ENCODE results near the gene CDK15.

The CDK15 gene

DNA sequence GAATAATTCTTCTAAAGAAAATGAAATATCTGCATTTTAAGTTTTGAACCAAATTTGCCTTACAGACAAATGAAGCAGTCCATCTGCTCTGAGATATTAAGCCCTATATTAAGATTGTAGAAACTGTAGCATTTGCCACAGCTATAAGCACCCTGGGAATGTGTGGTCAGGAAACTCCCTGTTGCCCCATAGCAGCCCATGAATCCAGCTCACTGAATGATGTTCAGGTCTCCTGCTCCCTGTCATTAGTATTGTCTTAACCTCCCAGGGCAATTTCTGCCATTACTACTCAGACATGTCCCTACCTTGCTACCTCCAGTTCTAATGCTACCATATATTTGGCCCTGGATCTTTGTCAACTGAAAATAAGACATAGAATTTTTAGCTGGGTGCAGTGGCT lies 41.1 kb downstream of the CDK15 start:
- H4K20me1 ChIP-seq (ENCODE audit: insufficient read depth, low read length) = no peaks in the 10 kb centered on the region
- H3K4me1 ChIP-seq (ENCODE audit: insufficient read depth, low read length, severe bottlenecking) = no peaks in the 10 kb centered on the region

DNA sequence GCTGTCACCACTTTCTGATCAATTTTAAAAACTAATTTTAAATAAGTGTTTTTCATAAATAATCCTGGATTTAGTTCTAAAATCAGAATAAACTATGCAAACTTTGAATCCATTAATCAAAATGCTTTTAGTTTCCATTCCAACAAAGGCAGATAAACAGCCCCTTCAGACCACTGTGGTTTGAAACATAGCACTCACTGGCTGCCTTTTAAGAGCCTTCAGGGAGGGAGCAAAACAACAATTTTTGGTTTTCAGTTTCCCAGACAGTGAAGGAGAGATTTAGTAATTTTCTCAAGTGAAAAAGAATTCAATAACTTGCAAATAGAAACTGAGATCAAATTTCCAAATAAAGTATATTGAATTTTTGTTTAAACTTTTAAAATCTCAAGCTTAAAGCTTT lies 46.1 kb downstream of the CDK15 start:
- Histone ChIP-seq H3K9me3 (ENCODE audit: low read length) (no peaks in the 10 kb centered on the region), H3K27ac (ENCODE audit: low read depth, low read length, poor library complexity, severe bottlenecking) (no peak overlapping the region), H3K4me3 (ENCODE audit: low read depth, low read length, poor library complexity, severe bottlenecking) (no peak overlapping the region), H3K4me1 (ENCODE audit: insufficient read depth, low read length, severe bottlenecking) (no peaks in the 10 kb centered on the region), H2AFZ (ENCODE audit: low read length) (no peak overlapping the region), H3K79me2 (ENCODE audit: insufficient read depth, low read length) (no peaks in the 10 kb centered on the region), H3K4me2 (ENCODE audit: low read length) (no peak overlapping the region), H3K9me2 (ENCODE audit: low read depth, low read length) (no peaks in the 10 kb centered on the region), H3K9ac (ENCODE audit: low read length) (no peak overlapping the region), H3K27me3 (ENCODE audit: insufficient read depth, low read length) (no peaks in the 10 kb centered on the region), H4K20me1 (ENCODE audit: insufficient read depth, low read length) (no peaks in the 10 kb centered on the region), H3F3A (ENCODE audit: insufficient read depth, low read length) (no peaks in the 10 kb centered on the region), H3K36me3 (ENCODE audit: insufficient read depth, low read length) (no peaks in the 10 kb centered on the region)
- TF ChIP-seq, protein P1, sequence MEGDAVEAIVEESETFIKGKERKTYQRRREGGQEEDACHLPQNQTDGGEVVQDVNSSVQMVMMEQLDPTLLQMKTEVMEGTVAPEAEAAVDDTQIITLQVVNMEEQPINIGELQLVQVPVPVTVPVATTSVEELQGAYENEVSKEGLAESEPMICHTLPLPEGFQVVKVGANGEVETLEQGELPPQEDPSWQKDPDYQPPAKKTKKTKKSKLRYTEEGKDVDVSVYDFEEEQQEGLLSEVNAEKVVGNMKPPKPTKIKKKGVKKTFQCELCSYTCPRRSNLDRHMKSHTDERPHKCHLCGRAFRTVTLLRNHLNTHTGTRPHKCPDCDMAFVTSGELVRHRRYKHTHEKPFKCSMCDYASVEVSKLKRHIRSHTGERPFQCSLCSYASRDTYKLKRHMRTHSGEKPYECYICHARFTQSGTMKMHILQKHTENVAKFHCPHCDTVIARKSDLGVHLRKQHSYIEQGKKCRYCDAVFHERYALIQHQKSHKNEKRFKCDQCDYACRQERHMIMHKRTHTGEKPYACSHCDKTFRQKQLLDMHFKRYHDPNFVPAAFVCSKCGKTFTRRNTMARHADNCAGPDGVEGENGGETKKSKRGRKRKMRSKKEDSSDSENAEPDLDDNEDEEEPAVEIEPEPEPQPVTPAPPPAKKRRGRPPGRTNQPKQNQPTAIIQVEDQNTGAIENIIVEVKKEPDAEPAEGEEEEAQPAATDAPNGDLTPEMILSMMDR (IDR thresholded peaks at IDR 0.05; ENCODE audit: low read length) = no peak
- no peak for TF ChIP-seq EZH2 (IDR thresholded peaks at IDR 0.05; ENCODE audit: borderline replicate concordance, low read length)

More for the DNA sequence above, 41.1 kb downstream of the CDK15 start:
- no peak overlapping the region for H3K4me3 ChIP-seq (ENCODE audit: low read depth, low read length, poor library complexity, severe bottlenecking)
- H2AFZ ChIP-seq (ENCODE audit: low read length) = no peak overlapping the region
- H3K4me2 ChIP-seq (ENCODE audit: low read length) = no peak overlapping the region
- H3K9ac ChIP-seq (ENCODE audit: low read length) = no peak overlapping the region
- no peaks in the 10 kb centered on the region for H3K79me2 ChIP-seq (ENCODE audit: insufficient read depth, low read length)
- H3K36me3 ChIP-seq (ENCODE audit: insufficient read depth, low read length) = no peaks in the 10 kb centered on the region
- H3K27ac ChIP-seq (ENCODE audit: low read depth, low read length, poor library complexity, severe bottlenecking) = no peak overlapping the region
- H3K9me2 ChIP-seq (ENCODE audit: low read depth, low read length) = no peaks in the 10 kb centered on the region
- H3K9me3 ChIP-seq (ENCODE audit: low read length) = no peaks in the 10 kb centered on the region
- no peaks in the 10 kb centered on the region for H3K27me3 ChIP-seq (ENCODE audit: insufficient read depth, low read length)
- TF ChIP-seq, protein P1 (IDR thresholded peaks at IDR 0.05; ENCODE audit: low read length) = no peak
- TF ChIP-seq EZH2 (IDR thresholded peaks at IDR 0.05; ENCODE audit: borderline replicate concordance, low read length) = no peak
- H3F3A ChIP-seq (ENCODE audit: insufficient read depth, low read length) = no peaks in the 10 kb centered on the region

DNA sequence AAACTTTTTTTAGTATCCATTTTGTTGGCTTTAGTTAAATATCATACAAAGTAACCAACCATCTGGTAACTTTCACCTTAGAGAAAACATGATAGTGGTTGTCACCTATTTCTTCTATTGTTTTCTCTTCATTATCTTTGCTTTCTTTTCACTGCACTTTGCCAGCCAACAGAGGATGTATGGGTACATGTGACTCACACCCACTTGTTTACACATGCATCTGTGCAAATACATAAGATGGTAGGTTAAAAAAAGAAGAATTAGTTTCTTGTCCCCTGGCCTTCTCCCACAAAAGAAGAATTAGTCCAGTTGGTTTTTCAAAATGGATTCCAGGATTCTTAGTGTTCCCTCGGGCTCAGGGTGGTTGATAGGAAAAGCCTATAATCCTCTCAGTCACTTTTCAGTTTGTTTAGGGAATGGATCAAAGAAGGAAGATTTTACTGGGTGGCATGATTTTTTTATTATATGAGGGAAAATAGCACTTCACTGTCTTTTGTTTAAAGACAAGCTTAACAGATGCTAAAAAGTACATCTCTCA lies 46.6 kb downstream of the CDK15 start:
- no peaks in the 10 kb centered on the region for H3K36me3 ChIP-seq (ENCODE audit: insufficient read depth, low read length)
- H2AFZ ChIP-seq (ENCODE audit: low read length) = no peak overlapping the region
- no peak for TF ChIP-seq EZH2 (IDR thresholded peaks at IDR 0.05; ENCODE audit: borderline replicate concordance, low read length)
- TF ChIP-seq, protein P1 (IDR thresholded peaks at IDR 0.05; ENCODE audit: low read length) = no peak
- no peaks in the 10 kb centered on the region for H3K4me1 ChIP-seq (ENCODE audit: insufficient read depth, low read length, severe bottlenecking)
- H3K9me3 ChIP-seq (ENCODE audit: low read length) = no peaks in the 10 kb centered on the region
- no peak overlapping the region for H3K4me3 ChIP-seq (ENCODE audit: low read depth, low read length, poor library complexity, severe bottlenecking)
- H3F3A ChIP-seq (ENCODE audit: insufficient read depth, low read length) = no peaks in the 10 kb centered on the region
- no peaks in the 10 kb centered on the region for H4K20me1 ChIP-seq (ENCODE audit: insufficient read depth, low read length)
- H3K4me2 ChIP-seq (ENCODE audit: low read length) = no peak overlapping the region
- no peaks in the 10 kb centered on the region for H3K9me2 ChIP-seq (ENCODE audit: low read depth, low read length)
- no peak overlapping the region for H3K9ac ChIP-seq (ENCODE audit: low read length)
- no peaks in the 10 kb centered on the region for H3K27me3 ChIP-seq (ENCODE audit: insufficient read depth, low read length)
- no peaks in the 10 kb centered on the region for H3K79me2 ChIP-seq (ENCODE audit: insufficient read depth, low read length)
- no peak overlapping the region for H3K27ac ChIP-seq (ENCODE audit: low read depth, low read length, poor library complexity, severe bottlenecking)

Data from OCI-LY1 (cell line).